Loucy (cell line): Measurements from ENCODE around the gene MGLL.

Source experiments
- H2AFZ ChIP-seq: fragments of 200-600 bp; sonication (generic); 2 replicates; pipeline ENCODE4 v1.6.0; 2016; ENCODE audit warnings: antibody characterized with exemption, mild to moderate bottlenecking, low read length, moderate library complexity
- H3F3A ChIP-seq: fragments of 200-600 bp; 2 replicates; pipeline ENCODE4 v1.6.0; 2016; ENCODE audit warnings: antibody characterized with exemption, low read depth, mild to moderate bottlenecking
- H3K27me3 ChIP-seq: fragments of 200-600 bp; sonication (generic); 2 replicates; pipeline ENCODE4 v1.6.1; 2014; ENCODE audit warnings: low read length, mild to moderate bottlenecking; ENCODE audit not compliant: insufficient read depth, poor library complexity, severe bottlenecking
- H3K36me3 ChIP-seq: fragments of 200-600 bp; sonication (generic); 2 replicates; pipeline ENCODE4 v1.6.1; 2016; ENCODE audit warnings: low read length; ENCODE audit not compliant: insufficient read depth
- H3K4me1 ChIP-seq: fragments of 200-600 bp; sonication (generic); 2 replicates; pipeline ENCODE4 v1.5.1; 2014; ENCODE audit warnings: low read length, mild to moderate bottlenecking; ENCODE audit not compliant: insufficient read depth, poor library complexity, severe bottlenecking
- H3K4me2 ChIP-seq: fragments of 200-600 bp; sonication (generic); 2 replicates; pipeline ENCODE4 v1.6.0; 2014; ENCODE audit warnings: antibody characterized with exemption, low read length, low read depth, mild to moderate bottlenecking; ENCODE audit not compliant: poor library complexity, severe bottlenecking
- H3K4me3 ChIP-seq: fragments of 200-600 bp; sonication (generic); 2 replicates; pipeline ENCODE4 v1.5.1; 2014; ENCODE audit warnings: low read length, mild to moderate bottlenecking, mixed read lengths; ENCODE audit not compliant: poor library complexity, severe bottlenecking
- H3K79me2 ChIP-seq: fragments of 200-600 bp; sonication (generic); 2 replicates; pipeline ENCODE4 v1.6.1; 2014; ENCODE audit warnings: low read length; ENCODE audit not compliant: insufficient read depth
- H3K9ac ChIP-seq: fragments of 200-600 bp; sonication (generic); 2 replicates; pipeline ENCODE4 v1.6.0; 2014; ENCODE audit warnings: mild to moderate bottlenecking, low read depth, low read length, moderate library complexity; ENCODE audit not compliant: poor library complexity, severe bottlenecking
- H3K9me2 ChIP-seq: fragments of 200-600 bp; sonication (generic); replicated peaks from 2 replicates; pipeline ENCODE4 v1.6.1; 2016; ENCODE audit warnings: low read depth, low read length, mixed read lengths
- H3K9me3 ChIP-seq: fragments of 200-600 bp; sonication (generic); 2 replicates; pipeline ENCODE4 v1.6.1; 2014; ENCODE audit warnings: mild to moderate bottlenecking, antibody characterized with exemption, low read length, low read depth; ENCODE audit not compliant: insufficient read depth
- H4K20me1 ChIP-seq: fragments of 200-600 bp; sonication (generic); 2 replicates; pipeline ENCODE4 v1.6.0; 2014; ENCODE audit warnings: antibody characterized with exemption, low read length, mild to moderate bottlenecking; ENCODE audit not compliant: insufficient read depth, poor library complexity, severe bottlenecking
- CTCF ChIP-seq: fragments of 200-600 bp; sonication (generic); conservative IDR thresholded peaks from 2 replicates; pipeline ENCODE4 v1.5.1; 2014; ENCODE audit warnings: mild to moderate bottlenecking, antibody characterized with exemption, low read length
- EZH2phosphoT487 ChIP-seq: fragments of 200-600 bp; IDR thresholded peaks from 2 replicates; pipeline ENCODE4 v1.6.1; 2018; ENCODE audit warnings: antibody characterized with exemption, mild to moderate bottlenecking, moderate library complexity, borderline replicate concordance

The MGLL gene

GRCh38 chr3:127689266-127689860 lies 133.0 kb downstream of the MGLL start:
- TF ChIP-seq EZH2phosphoT487 (no peak), CTCF (no peak)
- no peaks in the 10 kb centered on the region for H3K79me2 ChIP-seq
- H4K20me1 ChIP-seq: no peaks in the 10 kb centered on the region
- H3K9me2 ChIP-seq: no peaks in the 10 kb centered on the region
- no peaks in the 10 kb centered on the region; the same call in 1 of the 2 replicates for H3F3A ChIP-seq
- H2AFZ ChIP-seq: no peak overlapping the region
- H3K36me3 ChIP-seq: peaks cover 39% of the 10 kb centered on the region; the same call in 1 of the 2 replicates
- no peaks in the 10 kb centered on the region for H3K4me1 ChIP-seq
- no peaks in the 10 kb centered on the region for H3K27me3 ChIP-seq
- H3K4me2 ChIP-seq: no peak overlapping the region
- no peaks in the 10 kb centered on the region for H3K9me3 ChIP-seq
- no peak overlapping the region for H3K9ac ChIP-seq
- H3K4me3 ChIP-seq: no peak overlapping the region

- H2AFZ ChIP-seq: no peak overlapping the region
- H3K36me3 ChIP-seq: peaks cover 35% of the 10 kb centered on the region; the same call in 1 of the 2 replicates
- H3K9me2 ChIP-seq: no peaks in the 10 kb centered on the region
- no peak for TF ChIP-seq EZH2phosphoT487
- no peak for TF ChIP-seq CTCF
- H3K9ac ChIP-seq: no peak overlapping the region
- H3K9me3 ChIP-seq: no peaks in the 10 kb centered on the region
- H3K79me2 ChIP-seq: no peaks in the 10 kb centered on the region
- H3K4me1 ChIP-seq: no peaks in the 10 kb centered on the region
- peaks cover 5% of the 10 kb centered on the region; the same call in 1 of the 2 replicates for H3F3A ChIP-seq
- no peaks in the 10 kb centered on the region for H3K27me3 ChIP-seq
- H4K20me1 ChIP-seq: no peaks in the 10 kb centered on the region
- no peak overlapping the region for H3K4me2 ChIP-seq
- no peak overlapping the region for H3K4me3 ChIP-seq
Observed at GRCh38 chr3:127688416-127689265, 133.7 kb downstream of the MGLL start.

GRCh38 chr3:127688022-127688415 lies 134.3 kb downstream of the MGLL start:
- TF ChIP-seq EZH2phosphoT487 (no peak), CTCF (no peak)

More at GRCh38 chr3:127688022-127688415, 134.3 kb downstream of the MGLL start:
- H3K9me3 ChIP-seq: no peaks in the 10 kb centered on the region
- H4K20me1 ChIP-seq: no peaks in the 10 kb centered on the region
- no peaks in the 10 kb centered on the region for H3K27me3 ChIP-seq
- no peaks in the 10 kb centered on the region for H3K4me1 ChIP-seq
- no peak overlapping the region for H3K9ac ChIP-seq
- peaks cover 29% of the 10 kb centered on the region; the same call in 1 of the 2 replicates for H3K36me3 ChIP-seq
- no peaks in the 10 kb centered on the region for H3K79me2 ChIP-seq
- no peak overlapping the region for H3K4me3 ChIP-seq
- H3K9me2 ChIP-seq: no peaks in the 10 kb centered on the region
- H3F3A ChIP-seq: peaks cover 5% of the 10 kb centered on the region; the same call in 1 of the 2 replicates
- no peak overlapping the region for H2AFZ ChIP-seq
- no peak overlapping the region for H3K4me2 ChIP-seq
